GM21786 (cell line): Measurements from ENCODE around the gene IFRD2.
A peak's percentile ranks its signal among the peaks of the same experiment; 100 is the strongest.
"Not testable (repeated sequence)": the region's sequence is repeated elsewhere in the genome, so short reads cannot be mapped to it uniquely, and the experiment has no call there.

Experiments used
- ATAC-seq: cut with Tn5 transposase; IDR thresholded peaks from one replicate; pipeline ENCODE4 v1.9.1; 2021; ENCODE audit not compliant: unreplicated experiment

IFRD2 gene

GRCh38 chr3:50324351-50325112 lies 32.3 kb upstream of the IFRD2 start:
- no peak for ATAC-seq

- no peak for ATAC-seq
Observed at GRCh38 chr3:50323614-50324199, 31.5 kb upstream of the IFRD2 start.

GRCh38 chr3:50323092-50323600 lies 30.9 kb upstream of the IFRD2 start:
- ATAC-seq = no peak

GRCh38 chr3:50322386-50323091 lies 30.3 kb upstream of the IFRD2 start, which contains the start of gene HYAL2:
Gene HYAL2, minus strand, starts transcription at chr3:50322745. Its CDS starts 2,256 bp downstream, at chr3:50320489.
- no peak for ATAC-seq

- ATAC-seq = no peak
Observed at GRCh38 chr3:50322115-50322385, 29.8 kb upstream of the IFRD2 start.

GRCh38 chr3:50321336-50322114 lies 29.3 kb upstream of the IFRD2 start:
- peak; percentile 90 for ATAC-seq

GRCh38 chr3:50320853-50321335 lies 28.7 kb upstream of the IFRD2 start:
- peak; percentile 46 for ATAC-seq

GRCh38 chr3:50319894-50320625 lies 27.8 kb upstream of the IFRD2 start:
- no peak for ATAC-seq

GRCh38 chr3:50319181-50319893 lies 27.1 kb upstream of the IFRD2 start:
- no peak for ATAC-seq

GRCh38 chr3:50318615-50319014 lies 26.4 kb upstream of the IFRD2 start:
- ATAC-seq = no peak

GRCh38 chr3:50318163-50318562 lies 25.9 kb upstream of the IFRD2 start:
- ATAC-seq = no peak

- ATAC-seq = no peak
Observed at GRCh38 chr3:50317300-50317699, 25.1 kb upstream of the IFRD2 start.

GRCh38 chr3:50316657-50317242 lies 24.5 kb upstream of the IFRD2 start:
- no peak for ATAC-seq

- ATAC-seq = no peak
Observed at GRCh38 chr3:50314816-50315215, 22.6 kb upstream of the IFRD2 start.

- ATAC-seq = no peak
Observed at GRCh38 chr3:50314342-50314741, 22.1 kb upstream of the IFRD2 start.

GRCh38 chr3:50312041-50312440 lies 19.8 kb upstream of the IFRD2 start:
- not testable (repeated sequence) for ATAC-seq

- ATAC-seq = no peak
Observed at GRCh38 chr3:50304601-50305000, 12.4 kb upstream of the IFRD2 start.

GRCh38 chr3:50303013-50303815 lies 11.0 kb upstream of the IFRD2 start, which contains the start of gene HYAL1:
Gene HYAL1, minus strand, starts transcription at chr3:50303574. Its CDS starts 618 bp downstream, at chr3:50302956.
- no peak for ATAC-seq
